SK-N-MC (cell line): Measurements from ENCODE around the gene ZNF774.

Source experiments
- DNase-seq: peaks from one replicate; pipeline ENCODE4 v3.0.0-alpha.2; 2011; ENCODE audit warnings: low read depth, low spot score
- H3K27ac ChIP-seq: fragments of 200-600 bp; sonication (generic); 2 replicates; pipeline ENCODE4 v1.5.1; 2016; ENCODE audit warnings: mixed run types
- H3K36me3 ChIP-seq: fragments of 200-600 bp; sonication (generic); 2 replicates; pipeline ENCODE4 v1.6.1; 2017; ENCODE audit warnings: antibody characterized with exemption, low read length, mixed read lengths; ENCODE audit not compliant: insufficient read depth
- H3K4me3 ChIP-seq: fragments of 200-600 bp; sonication (generic); 2 replicates; pipeline ENCODE4 v1.5.1; 2016
- H3K9ac ChIP-seq: fragments of 200-600 bp; sonication (generic); 2 replicates; pipeline ENCODE4 v1.8.0; 2017; ENCODE audit warnings: mixed run types, mixed read lengths; ENCODE audit not compliant: insufficient read length
- H3K9me3 ChIP-seq: fragments of 200-600 bp; sonication (generic); 2 replicates; pipeline ENCODE4 v1.6.1; 2017; ENCODE audit warnings: low read depth, mild to moderate bottlenecking, antibody characterized with exemption, low read length, moderate library complexity, mixed read lengths
- EZH2 ChIP-seq: fragments of 200-600 bp; sonication (generic); IDR thresholded peaks from one replicate; pipeline ENCODE4 v1.6.1; 2017; ENCODE audit warnings: antibody characterized with exemption
- FOXP2 ChIP-seq: optimal IDR thresholded peaks from 2 replicates; pipeline ENCODE3; 2011; ENCODE audit warnings: mild to moderate bottlenecking, moderate library complexity; ENCODE audit not compliant: insufficient read depth; ENCODE audit errors: extremely low read length, control extremely low read depth
- POLR2AphosphoS5 ChIP-seq: IDR thresholded peaks from 2 replicates; pipeline ENCODE4 v1.6.1; 2012; ENCODE audit warnings: mild to moderate bottlenecking, low read depth, low read length, borderline replicate concordance

ZNF774 gene

GRCh38 chr15:90388462-90389380, 36.6 kb downstream of the ZNF774 start:
- H3K9ac ChIP-seq: peak overlapping the region; percentile 90
- TF ChIP-seq EZH2 (no peak), FOXP2 (no peak), POLR2AphosphoS5 (no peak)
- H3K9me3 ChIP-seq: no peaks in the 10 kb centered on the region
- no peak for DNase-seq
- H3K36me3 ChIP-seq: peaks cover 14% of the 10 kb centered on the region; the same call in 1 of the 2 replicates
- H3K27ac ChIP-seq: no peak overlapping the region
- H3K4me3 ChIP-seq: peak overlapping the region; percentile 82

DNA sequence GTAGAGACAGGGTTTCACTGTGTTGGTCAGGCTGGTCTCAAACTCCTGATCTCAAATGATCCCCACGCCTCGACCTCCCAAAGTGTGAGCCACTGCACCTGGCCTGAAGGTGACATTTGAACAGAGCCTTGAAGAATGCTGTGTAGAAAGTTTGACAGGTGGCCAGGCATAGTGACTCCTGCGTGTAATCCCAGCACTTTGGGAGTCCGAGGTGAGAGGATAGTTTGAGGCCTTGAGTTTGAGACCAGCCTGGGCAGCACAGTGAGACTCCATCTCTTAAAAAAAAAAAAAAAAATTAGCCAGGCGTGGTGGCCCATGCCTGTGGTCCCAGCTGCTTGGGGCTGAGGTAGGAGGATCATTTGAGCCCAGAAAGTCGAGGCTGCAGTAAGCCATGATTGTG, 37.4 kb downstream of the ZNF774 start:
- peaks cover 14% of the 10 kb centered on the region; the same call in 1 of the 2 replicates for H3K36me3 ChIP-seq
- H3K9ac ChIP-seq: no peak overlapping the region
- H3K27ac ChIP-seq: no peak overlapping the region
- no peaks in the 10 kb centered on the region for H3K9me3 ChIP-seq
- peak overlapping the region; percentile 82 for H3K4me3 ChIP-seq
- no peak for DNase-seq
- TF ChIP-seq FOXP2: no peak
- TF ChIP-seq POLR2AphosphoS5: no peak
- no peak for TF ChIP-seq EZH2

- Histone ChIP-seq H3K9ac (no peak overlapping the region), H3K27ac (no peak overlapping the region), H3K36me3 (peaks cover 14% of the 10 kb centered on the region; the same call in 1 of the 2 replicates), H3K4me3 (no peak overlapping the region), H3K9me3 (no peaks in the 10 kb centered on the region)
- TF ChIP-seq POLR2AphosphoS5 (no peak), EZH2 (no peak), FOXP2 (no peak)
- no peak for DNase-seq
Measured at GRCh38 chr15:90393040-90393439, 41.0 kb downstream of the ZNF774 start.

DNA sequence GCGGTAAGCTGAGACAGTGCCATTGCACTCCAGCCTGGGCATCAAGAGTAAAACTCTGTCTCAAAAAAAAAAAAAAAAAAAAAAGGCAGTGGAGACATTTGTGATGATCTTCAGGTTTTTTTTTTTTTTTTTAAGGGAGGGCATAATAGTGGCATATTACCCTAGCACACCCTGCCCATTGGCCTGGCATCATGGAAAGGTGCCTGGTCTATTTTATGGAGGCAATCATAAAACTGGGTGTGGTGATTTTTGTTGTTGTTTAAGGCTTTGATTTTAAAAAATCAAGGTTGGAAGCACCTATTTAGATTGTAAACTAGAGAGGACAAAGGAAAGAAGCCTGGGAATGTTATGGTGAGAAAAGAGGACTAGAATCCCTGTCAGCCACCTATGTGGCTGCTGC, 42.0 kb downstream of the ZNF774 start:
- no peak overlapping the region for H3K4me3 ChIP-seq
- no peak overlapping the region for H3K9ac ChIP-seq
- H3K27ac ChIP-seq: no peak overlapping the region
- peaks cover 14% of the 10 kb centered on the region; the same call in 1 of the 2 replicates for H3K36me3 ChIP-seq
- DNase-seq: no peak
- TF ChIP-seq EZH2 (no peak), FOXP2 (no peak), POLR2AphosphoS5 (no peak)
- no peaks in the 10 kb centered on the region for H3K9me3 ChIP-seq

DNA sequence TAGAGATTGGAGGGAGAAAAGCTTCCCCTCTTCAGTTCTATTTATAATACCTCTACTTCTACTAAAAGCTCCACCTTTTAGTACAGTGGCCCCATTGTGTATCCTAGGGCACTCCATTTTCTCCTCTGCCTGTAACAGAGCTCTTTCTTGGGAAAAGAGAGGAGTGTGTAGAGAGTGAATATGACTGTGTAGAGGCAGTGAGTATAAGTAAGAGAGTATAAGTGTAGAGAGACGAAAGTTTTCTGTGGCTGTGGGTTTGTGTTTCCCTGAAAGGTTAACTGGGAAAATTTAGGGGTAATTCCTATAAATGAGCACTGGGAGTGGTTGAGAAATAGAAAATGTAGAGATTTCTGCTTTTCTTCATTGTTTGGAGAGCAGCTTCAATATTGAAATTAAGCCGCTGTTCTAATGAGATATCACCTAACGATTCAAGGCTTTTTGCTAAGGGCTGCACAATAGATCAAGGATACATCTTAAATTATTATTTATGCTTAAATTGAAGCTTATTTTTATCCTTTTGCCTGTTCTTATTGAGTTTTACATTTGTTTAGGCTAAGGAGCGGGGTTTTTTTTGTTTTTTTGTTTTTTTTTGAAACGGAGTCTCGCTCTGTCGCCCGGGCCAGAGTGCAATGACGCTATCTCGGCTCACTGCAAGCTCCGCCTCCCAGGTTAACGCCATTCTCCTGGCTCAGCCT, 42.8 kb downstream of the ZNF774 start:
- Histone ChIP-seq H3K9ac (no peak overlapping the region), H3K27ac (no peak overlapping the region), H3K4me3 (no peak overlapping the region), H3K9me3 (no peaks in the 10 kb centered on the region), H3K36me3 (peaks cover 14% of the 10 kb centered on the region; the same call in 1 of the 2 replicates)
- TF ChIP-seq EZH2 (no peak), POLR2AphosphoS5 (no peak), FOXP2 (no peak)
- no peak for DNase-seq

- Histone ChIP-seq H3K4me3 (no peak overlapping the region), H3K27ac (no peak overlapping the region), H3K9me3 (no peaks in the 10 kb centered on the region), H3K36me3 (peaks cover 6% of the 10 kb centered on the region; the same call in 1 of the 2 replicates), H3K9ac (no peak overlapping the region)
- DNase-seq: no peak
- TF ChIP-seq EZH2: no peak
- TF ChIP-seq FOXP2: no peak
- no peak for TF ChIP-seq POLR2AphosphoS5
Measured at GRCh38 chr15:90396321-90396720, 44.2 kb downstream of the ZNF774 start.

DNA sequence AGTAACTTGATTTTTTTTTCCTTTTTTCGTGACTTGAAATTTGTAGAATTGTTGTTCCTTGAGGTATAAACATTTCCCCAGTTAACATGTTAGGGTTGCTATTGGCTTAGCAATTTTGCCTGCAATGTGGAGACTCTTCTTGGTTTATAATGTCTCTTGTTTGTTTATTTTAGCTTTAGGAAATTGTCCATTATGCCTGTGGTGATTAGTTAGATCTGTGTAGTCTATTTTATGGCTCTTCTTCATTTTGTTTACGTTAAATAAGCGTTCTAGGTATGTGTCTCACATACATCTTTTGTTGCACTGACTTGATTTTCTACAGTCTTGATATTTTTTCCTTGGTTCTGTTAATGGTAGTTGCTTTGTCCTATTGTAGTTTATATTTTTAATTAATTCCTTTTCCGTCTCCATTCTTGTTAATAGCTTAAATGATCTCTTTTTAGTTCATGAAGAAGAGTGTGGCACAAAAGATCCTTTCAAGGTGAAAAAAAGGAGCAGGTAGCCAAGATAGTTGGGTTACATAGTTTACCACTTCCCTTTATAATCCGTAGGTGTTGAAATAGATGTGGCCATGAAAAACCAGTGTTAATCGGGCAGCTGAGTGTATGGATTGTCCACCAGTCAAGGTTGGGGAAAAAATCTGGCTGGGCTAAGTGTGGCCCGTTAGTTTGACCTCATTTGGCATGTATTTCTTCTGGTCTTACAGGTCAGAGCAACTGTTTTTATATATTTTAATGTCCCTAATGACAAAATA, 48.1 kb downstream of the ZNF774 start:
- Histone ChIP-seq H3K27ac (peak overlapping the region; percentile 81), H3K9ac (no peak overlapping the region), H3K4me3 (peak overlapping the region; percentile 66), H3K36me3 (no peaks in the 10 kb centered on the region), H3K9me3 (no peaks in the 10 kb centered on the region)
- TF ChIP-seq EZH2 (no peak), POLR2AphosphoS5 (no peak), FOXP2 (no peak)
- no peak for DNase-seq

GRCh38 chr15:90400759-90401314, 48.8 kb downstream of the ZNF774 start:
- peak overlapping the region; percentile 54 for H3K9ac ChIP-seq
- H3K4me3 ChIP-seq: peak overlapping the region; percentile 66
- no peaks in the 10 kb centered on the region for H3K36me3 ChIP-seq
- TF ChIP-seq EZH2 (no peak), POLR2AphosphoS5 (no peak), FOXP2 (no peak)
- DNase-seq: peak; percentile 77
- H3K9me3 ChIP-seq: no peaks in the 10 kb centered on the region
- H3K27ac ChIP-seq: peak overlapping the region; percentile 81
